Body of pancreas (tissue), 4 donors: ENCODE measurements around the gene GPR50.

Source experiments
- CTCF ChIP-seq, 7 experiments: fragments of 450-650 bp in 4 of 7; fragments of 200-600 bp in 3 of 7; sonication (generic) in 3 of 7; IDR thresholded peaks; one replicate each; pipeline ENCODE4 v1.5.1; 2016 to 2019; ENCODE audit warnings: antibody characterized with exemption in 7 of 7
- POLR2A ChIP-seq, 3 donors: fragments of 450-650 bp; IDR thresholded peaks; one replicate each; pipeline ENCODE4 v1.6.1; 2016; ENCODE audit warnings: antibody characterized with exemption in 3 of 3, mild to moderate bottlenecking in 2 of 3

- TF ChIP-seq CTCF (IDR thresholded peaks at IDR 0.05) (no peak), POLR2A (IDR thresholded peaks at IDR 0.05) (no peak)
Observed at GRCh38 chrX:151176231-151176750, at the start of gene GPR50.
